Liver (tissue), 3 donors: ENCODE measurements around the gene PRR16.

Experiments
- CTCF ChIP-seq: fragments of 150-350 bp; IDR thresholded peaks from 2 replicates; pipeline ENCODE4 v1.5.1; 2017; ENCODE audit warnings: improper control_type of control experiment, low read depth, low read length; ENCODE audit not compliant: missing input control
- EGR1 ChIP-seq, 2 donors: IDR thresholded peaks; 2 replicates each; pipeline ENCODE4 v1.6.1; 2016 to 2018; ENCODE audit warnings: antibody characterized with exemption in 2 of 2, low read depth in 2 of 2
- FOXA1 ChIP-seq: IDR thresholded peaks from 2 replicates; pipeline ENCODE4 v1.6.1; 2016; ENCODE audit warnings: antibody characterized with exemption
- GABPA ChIP-seq, 2 donors: IDR thresholded peaks in 1 of 2; conservative IDR thresholded peaks in 1 of 2; 2 replicates each; pipeline ENCODE4 v1.6.1; 2016; ENCODE audit warnings: antibody characterized with exemption in 2 of 2, mild to moderate bottlenecking in 1 of 2, moderate library complexity in 1 of 2
- JUND ChIP-seq, 2 donors: IDR thresholded peaks; 2 replicates each; pipeline ENCODE4 v1.6.1; 2016; ENCODE audit warnings: antibody characterized with exemption in 2 of 2
- RAD21 ChIP-seq, 2 donors: IDR thresholded peaks; 2 replicates each; pipeline ENCODE4 v1.6.1; 2016; ENCODE audit warnings: antibody characterized with exemption in 2 of 2, mild to moderate bottlenecking in 2 of 2
- REST ChIP-seq: IDR thresholded peaks from 2 replicates; pipeline ENCODE4 v1.6.1; 2016; ENCODE audit warnings: antibody characterized with exemption, mild to moderate bottlenecking
- TAF1 ChIP-seq: conservative IDR thresholded peaks from 2 replicates; pipeline ENCODE4 v1.6.1; 2016; ENCODE audit warnings: antibody characterized with exemption, mild to moderate bottlenecking
- YY1 ChIP-seq: IDR thresholded peaks from 2 replicates; pipeline ENCODE4 v1.6.1; 2016; ENCODE audit warnings: antibody characterized with exemption, mild to moderate bottlenecking
- TF ChIP-seq, protein P1 (sequence below): IDR thresholded peaks from 2 replicates; pipeline ENCODE4 v1.6.1; 2016; ENCODE audit warnings: antibody characterized with exemption
- TF ChIP-seq, protein P2 (sequence below): IDR thresholded peaks from 2 replicates; pipeline ENCODE4 v1.6.1; 2016; ENCODE audit warnings: antibody characterized with exemption
- donor health status: healthy.
- donor health status: healthy.

GRCh38 chr5:120472911-120473310 is 8.8 kb downstream of the PRR16 start:
- TF ChIP-seq CTCF (no peak), YY1 (no peak), GABPA (IDR thresholded peaks at IDR 0.05 in 1 of 2, conservative IDR thresholded peaks at IDR 0.05 in 1 of 2) (no peak), REST (no peak), TAF1 (no peak), RAD21 (IDR thresholded peaks at IDR 0.05) (no peak), EGR1 (IDR thresholded peaks at IDR 0.05; ENCODE audit: low read depth in 2 of 2) (no peak), FOXA1 (no peak), JUND (IDR thresholded peaks at IDR 0.05) (no peak)
- TF ChIP-seq, protein P1, sequence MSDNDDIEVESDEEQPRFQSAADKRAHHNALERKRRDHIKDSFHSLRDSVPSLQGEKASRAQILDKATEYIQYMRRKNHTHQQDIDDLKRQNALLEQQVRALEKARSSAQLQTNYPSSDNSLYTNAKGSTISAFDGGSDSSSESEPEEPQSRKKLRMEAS, result no peak
- TF ChIP-seq, protein P2, sequence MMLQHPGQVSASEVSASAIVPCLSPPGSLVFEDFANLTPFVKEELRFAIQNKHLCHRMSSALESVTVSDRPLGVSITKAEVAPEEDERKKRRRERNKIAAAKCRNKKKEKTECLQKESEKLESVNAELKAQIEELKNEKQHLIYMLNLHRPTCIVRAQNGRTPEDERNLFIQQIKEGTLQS, result no peak
